GM23338 (cell line): ENCODE measurements around the gene IMPACT. TPM values are rescaled to one million over a fixed set of nuclear protein-coding genes. Genes with fewer than 3 reads are reported as not detected.
A peak's percentile ranks its signal among the peaks of the same experiment; 100 is the strongest.

ENCODE experiments used
- ATAC-seq: fragments of 200-7000 bp; cut with Tn5 transposase; 3 replicates; pipeline ENCODE4 v1.9.1; 2020
- DNase-seq: peaks from one replicate; pipeline ENCODE4 v3.0.0-alpha.2; 2015; ENCODE audit warnings: low spot score
- H2AFZ ChIP-seq: fragments of 200-600 bp; sonication (generic); 2 replicates; pipeline ENCODE4 v1.8.0; 2016; ENCODE audit warnings: antibody characterized with exemption, mild to moderate bottlenecking, moderate library complexity
- H3F3A ChIP-seq: fragments of 200-600 bp; sonication (generic); replicated peaks from 2 replicates; pipeline ENCODE4 v1.8.0; 2017; ENCODE audit warnings: antibody characterized with exemption, mixed run types, low read depth
- H3K27ac ChIP-seq: fragments of 200-600 bp; sonication (generic); 2 replicates; pipeline ENCODE4 v1.6.1; 2016; ENCODE audit warnings: low read depth
- H3K27me3 ChIP-seq: fragments of 200-600 bp; sonication (generic); 2 replicates; pipeline ENCODE4 v1.8.0; 2016; ENCODE audit warnings: mild to moderate bottlenecking, mixed run types, moderate library complexity; ENCODE audit not compliant: insufficient read depth
- H3K36me3 ChIP-seq: fragments of 200-600 bp; sonication (generic); 2 replicates; pipeline ENCODE4 v1.8.0; 2016; ENCODE audit warnings: mild to moderate bottlenecking; ENCODE audit not compliant: insufficient read depth
- H3K4me1 ChIP-seq: fragments of 200-600 bp; sonication (generic); 2 replicates; pipeline ENCODE4 v1.8.0; 2016; ENCODE audit warnings: mild to moderate bottlenecking, moderate library complexity; ENCODE audit not compliant: insufficient read depth
- H3K4me2 ChIP-seq: fragments of 200-600 bp; sonication (generic); 2 replicates; pipeline ENCODE4 v1.7.1; 2017; ENCODE audit warnings: mixed run types
- H3K4me3 ChIP-seq: fragments of 200-600 bp; sonication (generic); 2 replicates; pipeline ENCODE4 v1.6.1; 2016; ENCODE audit warnings: mixed run types
- H3K79me2 ChIP-seq: fragments of 200-600 bp; sonication (generic); replicated peaks from 2 replicates; pipeline ENCODE4 v1.8.0; 2017; ENCODE audit warnings: mild to moderate bottlenecking; ENCODE audit not compliant: insufficient read depth
- H3K9me2 ChIP-seq: fragments of 200-600 bp; sonication (generic); 2 replicates; pipeline ENCODE4 v1.8.0; 2017; ENCODE audit not compliant: insufficient read depth
- H4K20me1 ChIP-seq: fragments of 200-600 bp; sonication (generic); replicated peaks from 2 replicates; pipeline ENCODE4 v1.8.0; 2017; ENCODE audit warnings: mild to moderate bottlenecking; ENCODE audit not compliant: insufficient read depth
- H3K27ac Mint-ChIP-seq: 2 replicates; pipeline ENCODE4 v1.8.0; 2020; ENCODE audit warnings: inconsistent platforms, mild to moderate bottlenecking, moderate library complexity, mixed read lengths
- H3K27me3 Mint-ChIP-seq: 3 replicates; pipeline ENCODE4 v1.8.0; 2022; ENCODE audit warnings: low read depth, mild to moderate bottlenecking, moderate library complexity, mixed read lengths, inconsistent platforms; ENCODE audit not compliant: insufficient read depth, poor library complexity
- H3K36me3 Mint-ChIP-seq: 3 replicates; pipeline ENCODE4 v1.8.0; 2021; ENCODE audit warnings: low read depth, mild to moderate bottlenecking, inconsistent platforms, moderate library complexity, mixed read lengths
- H3K4me1 Mint-ChIP-seq: 3 replicates; pipeline ENCODE4 v1.8.0; 2020; ENCODE audit warnings: mild to moderate bottlenecking, inconsistent platforms, mixed read lengths
- H3K4me3 Mint-ChIP-seq: 3 replicates; pipeline ENCODE4 v1.8.0; 2021; ENCODE audit warnings: moderate library complexity, mild to moderate bottlenecking, inconsistent platforms, mixed read lengths
- H3K9me3 Mint-ChIP-seq: 3 replicates; pipeline ENCODE4 v1.8.0; 2020; ENCODE audit warnings: moderate library complexity, mild to moderate bottlenecking, inconsistent platforms, mixed read lengths
- CREB1 ChIP-seq: fragments of 250-450 bp; sonication (Bioruptor Pico); IDR thresholded peaks from 2 replicates; pipeline ENCODE4 v1.5.0; 2020; ENCODE audit warnings: low read depth, mild to moderate bottlenecking, moderate library complexity
- CTCF ChIP-seq, 2 experiments: fragments of 200-600 bp in 1 of 2; sonication (generic) in 1 of 2; conservative IDR thresholded peaks; 2 replicates each; pipeline versions ENCODE4 v1.5.1 to v1.6.1; 2016 to 2017; ENCODE audit warnings: antibody characterized with exemption in 2 of 2, low read depth in 2 of 2, mild to moderate bottlenecking in 2 of 2, moderate library complexity in 1 of 2
- EZH2 ChIP-seq: fragments of 200-600 bp; sonication (generic); IDR thresholded peaks from one replicate; pipeline ENCODE4 v1.8.0; 2017; ENCODE audit warnings: antibody characterized with exemption, mild to moderate bottlenecking, low read depth; ENCODE audit not compliant: unreplicated experiment
- EZH2phosphoT487 ChIP-seq: fragments of 200-600 bp; sonication (generic); IDR thresholded peaks from one replicate; pipeline ENCODE4 v1.8.1; 2018; ENCODE audit warnings: antibody characterized with exemption; ENCODE audit not compliant: unreplicated experiment
- JUNB ChIP-seq: IDR thresholded peaks from one replicate; pipeline ENCODE4 v1.6.1; 2016; ENCODE audit warnings: antibody characterized with exemption; ENCODE audit not compliant: unreplicated experiment
- NANOG ChIP-seq: IDR thresholded peaks from 2 replicates; pipeline ENCODE4 v1.6.1; 2016; ENCODE audit warnings: antibody characterized with exemption, borderline replicate concordance
- POLR2AphosphoS5 ChIP-seq: IDR thresholded peaks from 2 replicates; pipeline ENCODE4 v1.6.1; 2016; ENCODE audit warnings: antibody characterized with exemption, low read depth
- REST ChIP-seq: IDR thresholded peaks from one replicate; pipeline ENCODE4 v1.6.1; 2018; ENCODE audit warnings: antibody characterized with exemption; ENCODE audit not compliant: unreplicated experiment
- STAT1 ChIP-seq: IDR thresholded peaks from one replicate; pipeline ENCODE4 v1.6.1; 2016; ENCODE audit warnings: antibody characterized with exemption; ENCODE audit not compliant: unreplicated experiment
- polyA plus RNA-seq: library from polyadenylated mRNA; unstranded; fragments of >200 nt; fragmentation: Nextera tagmentation; extraction: Ambion mirVana; gene quantifications from 2 replicates; pipeline ENCODE4 v1.2.1, GENCODE V29; 2016
- total RNA-seq: library from RNA; depleted of rRNA; stranded (reverse); fragments of >200 nt; shearing (Covaris generic); gene quantifications from 2 replicates; pipeline ENCODE4 v1.2.3, GENCODE V29; 2014

IMPACT gene
- total and polyA plus RNA-seq, 2 experiments from 2014 or later = 42.1 to 47.6 TPM

GRCh38 chr18:24408496-24408895 is 18.0 kb upstream of the IMPACT start (continued):
- TF ChIP-seq REST = no peak
- no peak for TF ChIP-seq JUNB
- no peak for TF ChIP-seq STAT1

- Mint-ChIP-seq H3K9me3 (no peaks in the 10 kb centered on the region), H3K4me3 (no peak overlapping the region), H3K4me1 (peaks cover 10% of the 10 kb centered on the region), H3K27ac (no peak overlapping the region), H3K27me3 (peaks cover 7% of the 10 kb centered on the region), H3K36me3 (no peaks in the 10 kb centered on the region)
- Histone ChIP-seq H3K36me3 (no peaks in the 10 kb centered on the region), H3F3A (no peaks in the 10 kb centered on the region), H3K4me1 (peaks cover 7% of the 10 kb centered on the region), H3K27ac (no peak overlapping the region), H3K79me2 (no peaks in the 10 kb centered on the region), H3K4me3 (no peak overlapping the region), H2AFZ (no peak overlapping the region), H3K9me2 (no peaks in the 10 kb centered on the region), H3K4me2 (no peak overlapping the region), H4K20me1 (no peaks in the 10 kb centered on the region), H3K27me3 (no peaks in the 10 kb centered on the region)
- no peak for TF ChIP-seq EZH2phosphoT487
- no peak for TF ChIP-seq CREB1 (CRISPR knock-in tag)
- peak; percentile 59 to 80 for TF ChIP-seq CTCF (conservative IDR thresholded peaks at IDR 0.05; ENCODE audit: low read depth in 2 of 2)
- peak; percentile 75 for DNase-seq
- peak; percentile 88 for ATAC-seq
Measured at GRCh38 chr18:24413148-24413547, 13.3 kb upstream of the IMPACT start.

- Mint-ChIP-seq H3K4me1 (peaks cover 10% of the 10 kb centered on the region), H3K9me3 (no peaks in the 10 kb centered on the region), H3K27ac (no peak overlapping the region), H3K36me3 (no peaks in the 10 kb centered on the region), H3K27me3 (peaks cover 7% of the 10 kb centered on the region), H3K4me3 (no peak overlapping the region)
- no peaks in the 10 kb centered on the region for H3K79me2 ChIP-seq
- H3K27ac ChIP-seq = no peak overlapping the region
- DNase-seq (no peak), ATAC-seq (no peak)
- H3K4me3 ChIP-seq = no peak overlapping the region
- H3F3A ChIP-seq = no peaks in the 10 kb centered on the region
- no peaks in the 10 kb centered on the region for H3K9me2 ChIP-seq
- no peaks in the 10 kb centered on the region for H3K36me3 ChIP-seq
- H4K20me1 ChIP-seq = no peaks in the 10 kb centered on the region
- H2AFZ ChIP-seq = no peak overlapping the region
- peaks cover 7% of the 10 kb centered on the region for H3K4me1 ChIP-seq
- no peaks in the 10 kb centered on the region for H3K27me3 ChIP-seq
- H3K4me2 ChIP-seq = no peak overlapping the region
- TF ChIP-seq REST (no peak), CREB1 (CRISPR knock-in tag) (no peak), EZH2phosphoT487 (no peak), EZH2 (no peak), JUNB (no peak), POLR2AphosphoS5 (no peak), NANOG (no peak)
Measured at GRCh38 chr18:24414349-24415003, 12.0 kb upstream of the IMPACT start.
